CD14-positive monocyte (primary cell): ENCODE results near the gene ZBTB7C. TPM values are rescaled to one million over a fixed set of nuclear protein-coding genes. Genes with fewer than 3 reads are reported as not detected.

Experiments
- DNase-seq, 3 donors: peaks; one replicate each; pipeline ENCODE4 v3.0.0-alpha.2; 2011 to 2022
- H2AFZ ChIP-seq: 2 replicates; pipeline ENCODE4 v1.6.0; 2012; ENCODE audit warnings: mild to moderate bottlenecking, low read depth, low read length, inconsistent platforms; ENCODE audit not compliant: insufficient read depth, poor library complexity, severe bottlenecking
- H3K27ac ChIP-seq, 2 donors: 1 replicate in 1 of 2; 2 replicates in 1 of 2; pipeline ENCODE4 v1.5.1; 2012 to 2013; ENCODE audit warnings: low read length in 2 of 2, control low read depth in 1 of 2, inconsistent platforms in 1 of 2, low read depth in 1 of 2, mild to moderate bottlenecking in 1 of 2
- H3K27me3 ChIP-seq, 2 donors: one replicate each; pipeline versions ENCODE4 v1.6.0 to v1.6.1; 2011 to 2013; ENCODE audit warnings: low read length in 2 of 2; ENCODE audit not compliant: control insufficient read depth in 2 of 2, insufficient read depth in 2 of 2
- H3K36me3 ChIP-seq, 2 donors: replicated peaks in 1 of 2; 1 replicate in 1 of 2; 2 replicates in 1 of 2; pipeline versions ENCODE4 v1.5.1 to v1.6.1; 2012 to 2013; ENCODE audit warnings: low read length in 2 of 2, control low read depth in 1 of 2, inconsistent platforms in 1 of 2, mild to moderate bottlenecking in 1 of 2; ENCODE audit not compliant: insufficient read depth in 2 of 2, control insufficient read depth in 1 of 2
- H3K4me1 ChIP-seq, 2 donors: 1 replicate in 1 of 2; 2 replicates in 1 of 2; pipeline versions ENCODE4 v1.5.1 to v1.6.1; 2012 to 2013; ENCODE audit warnings: low read length in 2 of 2, control low read depth in 1 of 2, inconsistent platforms in 1 of 2, mild to moderate bottlenecking in 1 of 2, moderate library complexity in 1 of 2; ENCODE audit not compliant: insufficient read depth in 2 of 2, control insufficient read depth in 1 of 2
- H3K4me2 ChIP-seq: replicated peaks from 2 replicates; pipeline ENCODE3; 2012; ENCODE audit warnings: low read length, moderate library complexity, mild to moderate bottlenecking; ENCODE audit not compliant: poor library complexity, severe bottlenecking; ENCODE audit errors: extremely low read depth
- H3K4me3 ChIP-seq, 3 experiments: fragments of 200-600 bp in 1 of 3; sonication (generic) in 1 of 3; replicated peaks in 1 of 3; 1 replicate in 2 of 3; 2 replicates in 1 of 3; pipeline ENCODE4 v1.5.1; 2011 to 2013; ENCODE audit warnings: low read length in 3 of 3, mild to moderate bottlenecking in 3 of 3, control low read depth in 2 of 3, low read depth in 2 of 3, inconsistent platforms in 1 of 3, moderate library complexity in 1 of 3
- H3K79me2 ChIP-seq: 2 replicates; pipeline ENCODE4 v1.6.0; 2012; ENCODE audit warnings: mild to moderate bottlenecking, control low read depth, inconsistent platforms, low read length, moderate library complexity; ENCODE audit not compliant: insufficient read depth
- H3K9ac ChIP-seq: 2 replicates; pipeline ENCODE4 v1.6.0; 2017; ENCODE audit warnings: low read length, mild to moderate bottlenecking; ENCODE audit not compliant: insufficient read depth, poor library complexity, severe bottlenecking
- H3K9me3 ChIP-seq, 2 donors: replicated peaks in 1 of 2; 1 replicate in 1 of 2; 2 replicates in 1 of 2; pipeline versions ENCODE4 v1.5.1 to v1.6.1; 2012 to 2013; ENCODE audit warnings: low read length in 2 of 2, control low read depth in 1 of 2; ENCODE audit not compliant: control insufficient read depth in 1 of 2, insufficient read depth in 1 of 2
- H4K20me1 ChIP-seq: 2 replicates; pipeline ENCODE4 v1.6.0; 2012; ENCODE audit warnings: mild to moderate bottlenecking, low read length, control low read depth, moderate library complexity; ENCODE audit not compliant: insufficient read depth
- H3K27ac Mint-ChIP-seq, 7 donors: one replicate each; pipeline ENCODE4 v1.8.0; 2020; ENCODE audit warnings: mild to moderate bottlenecking in 7 of 7, mixed read lengths in 7 of 7, moderate library complexity in 6 of 7, inconsistent platforms in 2 of 7
- H3K27me3 Mint-ChIP-seq, 3 donors: one replicate each; pipeline ENCODE4 v1.8.0; 2021 to 2022; ENCODE audit warnings: low read depth in 3 of 3, mild to moderate bottlenecking in 3 of 3, mixed read lengths in 3 of 3, moderate library complexity in 3 of 3, inconsistent platforms in 1 of 3
- H3K36me3 Mint-ChIP-seq, 2 donors: one replicate each; pipeline ENCODE4 v1.8.0; 2020; ENCODE audit warnings: mixed read lengths in 2 of 2, inconsistent platforms in 1 of 2, mild to moderate bottlenecking in 1 of 2
- H3K4me1 Mint-ChIP-seq: one replicate; pipeline ENCODE4 v1.8.0; 2020; ENCODE audit warnings: mild to moderate bottlenecking, mixed read lengths
- H3K4me3 Mint-ChIP-seq, 2 donors: one replicate each; pipeline ENCODE4 v1.8.0; 2020; ENCODE audit warnings: mild to moderate bottlenecking in 2 of 2, mixed read lengths in 2 of 2, moderate library complexity in 1 of 2
- H3K9me3 Mint-ChIP-seq, 7 donors: one replicate each; pipeline ENCODE4 v1.8.0; 2020 to 2022; ENCODE audit warnings: mixed read lengths in 7 of 7, mild to moderate bottlenecking in 6 of 7, moderate library complexity in 6 of 7, inconsistent platforms in 2 of 7
- WGBS: methylation state at CpG from one replicate; pipeline ENCODE4 v1.1.5; 2013; ENCODE audit warnings: missing lambda C conversion rate; ENCODE audit not compliant: insufficient coverage; 5-methylcytosine and 5-hydroxymethylcytosine counted together
- intact Hi-C, 2 donors: fragments of 100-400 bp; cut with micrococcal nuclease; formaldehyde crosslinking; loops; one replicate each; pipeline versions ENCODE4 v1.15.0 to v1.15.1; 2023
- polyA plus RNA-seq, 3 donors: library from polyadenylated mRNA; depleted of rRNA in 1 of 3; unstranded in 2 of 3; stranded (reverse) in 1 of 3; fragments of 300-500 nt in 2 of 3; fragments of >200 nt in 1 of 3; fragmentation: Illumina TruSeq in 2 of 3; gene quantifications; 1 replicate in 2 of 3; 2 replicates in 1 of 3; pipeline ENCODE4 v1.2.3, GENCODE V29; 2012 to 2021
- TF ChIP-seq, protein P1 (sequence below): fragments of 200-600 bp; IDR thresholded peaks from one replicate; pipeline ENCODE4 v1.8.0; 2022; ENCODE audit warnings: antibody characterized with exemption, mild to moderate bottlenecking

Gene ZBTB7C
- polyA plus RNA-seq, 3 donors, result 0.03 to 0.09 TPM; not detected in 1

DNA sequence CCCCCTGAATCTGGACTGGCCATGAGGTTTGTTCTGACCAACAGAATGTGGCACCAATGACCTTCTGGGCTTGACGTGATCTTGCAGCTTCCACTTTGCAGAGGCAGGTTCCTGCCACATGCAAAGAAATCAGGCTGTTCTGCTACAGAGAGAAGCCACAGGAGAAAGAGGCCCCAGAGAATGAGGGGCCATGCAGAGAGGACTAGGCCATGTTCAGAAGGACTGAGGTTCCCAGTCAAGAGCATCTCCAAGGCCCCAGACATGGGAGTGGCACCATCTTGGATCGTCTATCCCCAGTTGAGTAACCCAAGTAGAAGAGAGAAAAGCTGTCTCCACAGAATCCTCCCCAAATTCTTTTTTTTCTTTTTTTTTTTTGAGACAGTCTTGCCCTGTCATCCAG is 131.1 kb downstream of the ZBTB7C start:
- Histone ChIP-seq H3K4me2 (no peak overlapping the region), H3K9me3 (no peaks in the 10 kb centered on the region), H3K36me3 (no peaks in the 10 kb centered on the region), H3K79me2 (no peaks in the 10 kb centered on the region), H4K20me1 (no peaks in the 10 kb centered on the region), H3K27ac (no peak overlapping the region), H3K4me1 (no peaks in the 10 kb centered on the region), H3K27me3 (peaks cover 0 to 2% of the 10 kb centered on the region in 2 donors), H3K9ac (no peak overlapping the region), H3K4me3 (no peak overlapping the region), H2AFZ (no peak overlapping the region)
- Mint-ChIP-seq H3K9me3 (peaks cover 0 to 5% (median 3%) of the 10 kb centered on the region in 7 donors), H3K27ac (no peak overlapping the region), H3K27me3 (peaks cover 4 to 15% (median 5%) of the 10 kb centered on the region in 3 donors), H3K4me1 (no peaks in the 10 kb centered on the region), H3K36me3 (no peaks in the 10 kb centered on the region), H3K4me3 (no peak overlapping the region)
- intact Hi-C loops, result no loop called here
- TF ChIP-seq, protein P1, sequence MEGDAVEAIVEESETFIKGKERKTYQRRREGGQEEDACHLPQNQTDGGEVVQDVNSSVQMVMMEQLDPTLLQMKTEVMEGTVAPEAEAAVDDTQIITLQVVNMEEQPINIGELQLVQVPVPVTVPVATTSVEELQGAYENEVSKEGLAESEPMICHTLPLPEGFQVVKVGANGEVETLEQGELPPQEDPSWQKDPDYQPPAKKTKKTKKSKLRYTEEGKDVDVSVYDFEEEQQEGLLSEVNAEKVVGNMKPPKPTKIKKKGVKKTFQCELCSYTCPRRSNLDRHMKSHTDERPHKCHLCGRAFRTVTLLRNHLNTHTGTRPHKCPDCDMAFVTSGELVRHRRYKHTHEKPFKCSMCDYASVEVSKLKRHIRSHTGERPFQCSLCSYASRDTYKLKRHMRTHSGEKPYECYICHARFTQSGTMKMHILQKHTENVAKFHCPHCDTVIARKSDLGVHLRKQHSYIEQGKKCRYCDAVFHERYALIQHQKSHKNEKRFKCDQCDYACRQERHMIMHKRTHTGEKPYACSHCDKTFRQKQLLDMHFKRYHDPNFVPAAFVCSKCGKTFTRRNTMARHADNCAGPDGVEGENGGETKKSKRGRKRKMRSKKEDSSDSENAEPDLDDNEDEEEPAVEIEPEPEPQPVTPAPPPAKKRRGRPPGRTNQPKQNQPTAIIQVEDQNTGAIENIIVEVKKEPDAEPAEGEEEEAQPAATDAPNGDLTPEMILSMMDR, result no peak
- DNase-seq, result no peak
- 100% methylated on average over 2 of the region's 2 CpGs for WGBS

DNA sequence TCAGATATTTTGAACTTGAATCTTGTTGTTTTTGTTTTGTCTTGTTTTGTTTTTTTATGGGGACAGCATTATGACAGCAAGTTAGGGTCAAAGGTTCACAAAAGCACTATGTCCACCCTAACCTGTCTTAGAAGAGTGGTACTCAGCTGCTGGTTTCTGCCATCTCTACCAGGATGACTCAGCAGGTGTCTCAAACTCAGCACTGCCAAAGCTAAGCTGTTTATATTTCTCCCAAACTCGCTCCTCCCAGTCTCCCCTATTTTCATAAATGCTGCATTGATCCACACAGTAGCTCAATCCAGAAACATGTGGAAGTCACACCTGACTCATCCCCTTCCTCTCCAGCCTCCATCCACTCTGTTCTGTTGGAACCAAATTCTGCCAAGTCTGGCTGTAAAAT is 134.9 kb downstream of the ZBTB7C start:
- Mint-ChIP-seq H3K4me1 (no peaks in the 10 kb centered on the region), H3K9me3 (peaks cover 0 to 4% (median 2%) of the 10 kb centered on the region in 7 donors), H3K36me3 (no peaks in the 10 kb centered on the region), H3K27ac (no peak overlapping the region), H3K4me3 (no peak overlapping the region), H3K27me3 (peaks cover 6 to 16% (median 7%) of the 10 kb centered on the region in 3 donors)
- H4K20me1 ChIP-seq, result no peaks in the 10 kb centered on the region
- no peaks in the 10 kb centered on the region for H3K36me3 ChIP-seq
- H3K27ac ChIP-seq, result no peak overlapping the region
- no peaks in the 10 kb centered on the region for H3K4me1 ChIP-seq
- no peak overlapping the region for H2AFZ ChIP-seq
- H3K79me2 ChIP-seq, result no peaks in the 10 kb centered on the region
- no peak overlapping the region for H3K4me2 ChIP-seq
- TF ChIP-seq, protein P1, result no peak
- H3K9me3 ChIP-seq, result no peaks in the 10 kb centered on the region
- intact Hi-C loops, result no loop called here
- no peak overlapping the region for H3K9ac ChIP-seq
- WGBS, result 88% methylated on average over 1 of the region's 1 CpG
- DNase-seq, result no peak
- H3K4me3 ChIP-seq, result no peak overlapping the region
- H3K27me3 ChIP-seq, result peaks cover 0 to 2% of the 10 kb centered on the region in 2 donors
